CD14-positive monocyte (primary cell): ENCODE data around the gene SLC4A1AP. TPM values are rescaled to one million over a fixed set of nuclear protein-coding genes. Genes with fewer than 3 reads are reported as not detected.

Experiments
- DNase-seq, 3 donors: peaks; one replicate each; pipeline ENCODE4 v3.0.0-alpha.2; 2011 to 2022
- H2AFZ ChIP-seq: 2 replicates; pipeline ENCODE4 v1.6.0; 2012; ENCODE audit warnings: mild to moderate bottlenecking, low read depth, low read length, inconsistent platforms; ENCODE audit not compliant: insufficient read depth, poor library complexity, severe bottlenecking
- H3K27ac ChIP-seq, 2 donors: 1 replicate in 1 of 2; 2 replicates in 1 of 2; pipeline ENCODE4 v1.5.1; 2012 to 2013; ENCODE audit warnings: low read length in 2 of 2, control low read depth in 1 of 2, inconsistent platforms in 1 of 2, low read depth in 1 of 2, mild to moderate bottlenecking in 1 of 2
- H3K27me3 ChIP-seq, 2 donors: one replicate each; pipeline versions ENCODE4 v1.6.0 to v1.6.1; 2011 to 2013; ENCODE audit warnings: low read length in 2 of 2; ENCODE audit not compliant: control insufficient read depth in 2 of 2, insufficient read depth in 2 of 2
- H3K36me3 ChIP-seq, 2 donors: replicated peaks in 1 of 2; 1 replicate in 1 of 2; 2 replicates in 1 of 2; pipeline versions ENCODE4 v1.5.1 to v1.6.1; 2012 to 2013; ENCODE audit warnings: low read length in 2 of 2, control low read depth in 1 of 2, inconsistent platforms in 1 of 2, mild to moderate bottlenecking in 1 of 2; ENCODE audit not compliant: insufficient read depth in 2 of 2, control insufficient read depth in 1 of 2
- H3K4me1 ChIP-seq, 2 donors: 1 replicate in 1 of 2; 2 replicates in 1 of 2; pipeline versions ENCODE4 v1.5.1 to v1.6.1; 2012 to 2013; ENCODE audit warnings: low read length in 2 of 2, control low read depth in 1 of 2, inconsistent platforms in 1 of 2, mild to moderate bottlenecking in 1 of 2, moderate library complexity in 1 of 2; ENCODE audit not compliant: insufficient read depth in 2 of 2, control insufficient read depth in 1 of 2
- H3K4me2 ChIP-seq: replicated peaks from 2 replicates; pipeline ENCODE3; 2012; ENCODE audit warnings: low read length, moderate library complexity, mild to moderate bottlenecking; ENCODE audit not compliant: poor library complexity, severe bottlenecking; ENCODE audit errors: extremely low read depth
- H3K4me3 ChIP-seq, 3 experiments: fragments of 200-600 bp in 1 of 3; sonication (generic) in 1 of 3; replicated peaks in 1 of 3; 1 replicate in 2 of 3; 2 replicates in 1 of 3; pipeline ENCODE4 v1.5.1; 2011 to 2013; ENCODE audit warnings: low read length in 3 of 3, mild to moderate bottlenecking in 3 of 3, control low read depth in 2 of 3, low read depth in 2 of 3, inconsistent platforms in 1 of 3, moderate library complexity in 1 of 3
- H3K79me2 ChIP-seq: 2 replicates; pipeline ENCODE4 v1.6.0; 2012; ENCODE audit warnings: mild to moderate bottlenecking, control low read depth, inconsistent platforms, low read length, moderate library complexity; ENCODE audit not compliant: insufficient read depth
- H3K9ac ChIP-seq: 2 replicates; pipeline ENCODE4 v1.6.0; 2017; ENCODE audit warnings: low read length, mild to moderate bottlenecking; ENCODE audit not compliant: insufficient read depth, poor library complexity, severe bottlenecking
- H3K9me3 ChIP-seq, 2 donors: replicated peaks in 1 of 2; 1 replicate in 1 of 2; 2 replicates in 1 of 2; pipeline versions ENCODE4 v1.5.1 to v1.6.1; 2012 to 2013; ENCODE audit warnings: low read length in 2 of 2, control low read depth in 1 of 2; ENCODE audit not compliant: control insufficient read depth in 1 of 2, insufficient read depth in 1 of 2
- H4K20me1 ChIP-seq: 2 replicates; pipeline ENCODE4 v1.6.0; 2012; ENCODE audit warnings: mild to moderate bottlenecking, low read length, control low read depth, moderate library complexity; ENCODE audit not compliant: insufficient read depth
- H3K27ac Mint-ChIP-seq, 7 donors: one replicate each; pipeline ENCODE4 v1.8.0; 2020; ENCODE audit warnings: mild to moderate bottlenecking in 7 of 7, mixed read lengths in 7 of 7, moderate library complexity in 6 of 7, inconsistent platforms in 2 of 7
- H3K27me3 Mint-ChIP-seq, 3 donors: one replicate each; pipeline ENCODE4 v1.8.0; 2021 to 2022; ENCODE audit warnings: low read depth in 3 of 3, mild to moderate bottlenecking in 3 of 3, mixed read lengths in 3 of 3, moderate library complexity in 3 of 3, inconsistent platforms in 1 of 3
- H3K36me3 Mint-ChIP-seq, 2 donors: one replicate each; pipeline ENCODE4 v1.8.0; 2020; ENCODE audit warnings: mixed read lengths in 2 of 2, inconsistent platforms in 1 of 2, mild to moderate bottlenecking in 1 of 2
- H3K4me1 Mint-ChIP-seq: one replicate; pipeline ENCODE4 v1.8.0; 2020; ENCODE audit warnings: mild to moderate bottlenecking, mixed read lengths
- H3K4me3 Mint-ChIP-seq, 2 donors: one replicate each; pipeline ENCODE4 v1.8.0; 2020; ENCODE audit warnings: mild to moderate bottlenecking in 2 of 2, mixed read lengths in 2 of 2, moderate library complexity in 1 of 2
- H3K9me3 Mint-ChIP-seq, 7 donors: one replicate each; pipeline ENCODE4 v1.8.0; 2020 to 2022; ENCODE audit warnings: mixed read lengths in 7 of 7, mild to moderate bottlenecking in 6 of 7, moderate library complexity in 6 of 7, inconsistent platforms in 2 of 7
- WGBS: methylation state at CpG from one replicate; pipeline ENCODE4 v1.1.5; 2013; ENCODE audit warnings: missing lambda C conversion rate; ENCODE audit not compliant: insufficient coverage; 5-methylcytosine and 5-hydroxymethylcytosine counted together
- intact Hi-C, 2 donors: fragments of 100-400 bp; cut with micrococcal nuclease; formaldehyde crosslinking; loops; one replicate each; pipeline versions ENCODE4 v1.15.0 to v1.15.1; 2023
- polyA plus RNA-seq, 3 donors: library from polyadenylated mRNA; depleted of rRNA in 1 of 3; unstranded in 2 of 3; stranded (reverse) in 1 of 3; fragments of 300-500 nt in 2 of 3; fragments of >200 nt in 1 of 3; fragmentation: Illumina TruSeq in 2 of 3; gene quantifications; 1 replicate in 2 of 3; 2 replicates in 1 of 3; pipeline ENCODE4 v1.2.3, GENCODE V29; 2012 to 2021
- TF ChIP-seq, protein P1 (sequence below): fragments of 200-600 bp; IDR thresholded peaks from one replicate; pipeline ENCODE4 v1.8.0; 2022; ENCODE audit warnings: antibody characterized with exemption, mild to moderate bottlenecking

Gene SLC4A1AP
- polyA plus RNA-seq, 3 donors, result 12.7 to 24.9 (median 18.3) TPM

- DNase-seq, result no peak
- Histone ChIP-seq H3K4me2 (no peak overlapping the region), H3K27ac (no peak overlapping the region), H3K36me3 (peaks cover 83 to 95% of the 10 kb centered on the region in 2 donors), H3K9me3 (no peaks in the 10 kb centered on the region), H3K27me3 (no peaks in the 10 kb centered on the region), H3K9ac (no peak overlapping the region), H4K20me1 (no peaks in the 10 kb centered on the region), H3K4me1 (no peaks in the 10 kb centered on the region), H3K4me3 (no peak overlapping the region), H3K79me2 (no peaks in the 10 kb centered on the region), H2AFZ (no peak overlapping the region)
- intact Hi-C loops, result no loop called here
- no peaks in the 10 kb centered on the region for H3K4me1 Mint-ChIP-seq
- TF ChIP-seq, protein P1, sequence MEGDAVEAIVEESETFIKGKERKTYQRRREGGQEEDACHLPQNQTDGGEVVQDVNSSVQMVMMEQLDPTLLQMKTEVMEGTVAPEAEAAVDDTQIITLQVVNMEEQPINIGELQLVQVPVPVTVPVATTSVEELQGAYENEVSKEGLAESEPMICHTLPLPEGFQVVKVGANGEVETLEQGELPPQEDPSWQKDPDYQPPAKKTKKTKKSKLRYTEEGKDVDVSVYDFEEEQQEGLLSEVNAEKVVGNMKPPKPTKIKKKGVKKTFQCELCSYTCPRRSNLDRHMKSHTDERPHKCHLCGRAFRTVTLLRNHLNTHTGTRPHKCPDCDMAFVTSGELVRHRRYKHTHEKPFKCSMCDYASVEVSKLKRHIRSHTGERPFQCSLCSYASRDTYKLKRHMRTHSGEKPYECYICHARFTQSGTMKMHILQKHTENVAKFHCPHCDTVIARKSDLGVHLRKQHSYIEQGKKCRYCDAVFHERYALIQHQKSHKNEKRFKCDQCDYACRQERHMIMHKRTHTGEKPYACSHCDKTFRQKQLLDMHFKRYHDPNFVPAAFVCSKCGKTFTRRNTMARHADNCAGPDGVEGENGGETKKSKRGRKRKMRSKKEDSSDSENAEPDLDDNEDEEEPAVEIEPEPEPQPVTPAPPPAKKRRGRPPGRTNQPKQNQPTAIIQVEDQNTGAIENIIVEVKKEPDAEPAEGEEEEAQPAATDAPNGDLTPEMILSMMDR, result no peak
- 100% methylated on average over 1 of the region's 2 CpGs for WGBS
- peaks cover 76 to 88% of the 10 kb centered on the region in 2 donors for H3K36me3 Mint-ChIP-seq
- H3K9me3 Mint-ChIP-seq, result no peaks in the 10 kb centered on the region
- H3K4me3 Mint-ChIP-seq, result no peak overlapping the region
- no peak overlapping the region for H3K27ac Mint-ChIP-seq
- H3K27me3 Mint-ChIP-seq, result no peaks in the 10 kb centered on the region
Observed at GRCh38 chr2:27640722-27641245, 22.9 kb upstream of the SLC4A1AP start.

- H3K4me3 Mint-ChIP-seq, result no peak overlapping the region
- H3K36me3 Mint-ChIP-seq, result peaks cover 72 to 93% of the 10 kb centered on the region in 2 donors
- Histone ChIP-seq H2AFZ (no peak overlapping the region), H3K9me3 (no peaks in the 10 kb centered on the region), H3K27ac (no peak overlapping the region), H3K79me2 (no peaks in the 10 kb centered on the region), H3K27me3 (no peaks in the 10 kb centered on the region), H3K9ac (no peak overlapping the region), H3K4me1 (no peaks in the 10 kb centered on the region), H3K4me3 (no peak overlapping the region), H4K20me1 (no peaks in the 10 kb centered on the region), H3K36me3 (peaks cover 80 to 96% of the 10 kb centered on the region in 2 donors), H3K4me2 (no peak overlapping the region)
- H3K9me3 Mint-ChIP-seq, result no peaks in the 10 kb centered on the region
- no peaks in the 10 kb centered on the region for H3K27me3 Mint-ChIP-seq
- no peak for DNase-seq
- no peak overlapping the region for H3K27ac Mint-ChIP-seq
- no peaks in the 10 kb centered on the region for H3K4me1 Mint-ChIP-seq
- intact Hi-C loops, result no loop called here
- TF ChIP-seq, protein P1, result no peak
Observed at GRCh38 chr2:27645197-27645596, 18.5 kb upstream of the SLC4A1AP start.
